WTC11 (cell line): ENCODE data around the gene HECW1. TPM values are rescaled to one million over a fixed set of nuclear protein-coding genes. Genes with fewer than 3 reads are reported as not detected.

Experiments used
- ATAC-seq: fragments of 200-7000 bp; cut with Tn5 transposase; 2 replicates; pipeline ENCODE4 v1.10.0; 2021; ENCODE audit warnings: mild to moderate bottlenecking, moderate library complexity
- CTCF ChIA-PET: fragments of 300-600 bp; sonication (Branson Sonifier 250); formaldehyde crosslinking; loops from one replicate; lab custom pipeline; 2021; ENCODE audit warnings: antibody characterized with exemption; lab: Charles Lee
- POLR2A ChIA-PET: fragments of 350-600 bp; sonication (Branson Sonifier 250); formaldehyde crosslinking; loops from one replicate; lab custom pipeline; 2021; ENCODE audit warnings: antibody characterized with exemption; lab: Charles Lee
- DNase-seq: peaks from one replicate; pipeline ENCODE4 v3.0.0; 2021; ENCODE audit warnings: low spot score
- H3K27ac Mint-ChIP-seq: 2 replicates; pipeline ENCODE4 v1.8.0; 2021; ENCODE audit warnings: mixed read lengths
- H3K27me3 Mint-ChIP-seq: 2 replicates; pipeline ENCODE4 v1.8.0; 2021; ENCODE audit warnings: low read depth, mild to moderate bottlenecking, moderate library complexity, mixed read lengths
- H3K36me3 Mint-ChIP-seq: 2 replicates; pipeline ENCODE4 v1.8.0; 2021; ENCODE audit warnings: mixed read lengths
- H3K4me1 Mint-ChIP-seq: 2 replicates; pipeline ENCODE4 v1.8.0; 2022; ENCODE audit warnings: mixed read lengths
- H3K4me3 Mint-ChIP-seq: 2 replicates; pipeline ENCODE4 v1.8.0; 2021; ENCODE audit warnings: mild to moderate bottlenecking, moderate library complexity, mixed read lengths
- H3K9me3 Mint-ChIP-seq: 2 replicates; pipeline ENCODE4 v1.8.0; 2021; ENCODE audit warnings: mixed read lengths
- ATF1 ChIP-seq: sonication (generic); formaldehyde crosslinking; IDR thresholded peaks from 2 replicates; pipeline ENCODE4 v1.8.1; 2023; ENCODE audit warnings: mild to moderate bottlenecking, moderate library complexity, missing genetic modification reagents
- ATF6 ChIP-seq: sonication (generic); formaldehyde crosslinking; IDR thresholded peaks from 2 replicates; pipeline ENCODE4 v1.8.1; 2023; ENCODE audit warnings: mild to moderate bottlenecking, missing genetic modification reagents
- CREB1 ChIP-seq: sonication (generic); formaldehyde crosslinking; IDR thresholded peaks from 2 replicates; pipeline ENCODE4 v1.8.0; 2023; ENCODE audit warnings: mild to moderate bottlenecking, missing genetic modification reagents
- CTCF ChIP-seq: fragments of 200-600 bp; IDR thresholded peaks from 2 replicates; pipeline ENCODE4 v1.8.0; 2022; ENCODE audit warnings: antibody characterized with exemption
- E2F4 ChIP-seq: sonication (generic); formaldehyde crosslinking; IDR thresholded peaks from 2 replicates; pipeline ENCODE4 v1.8.1; 2022; ENCODE audit warnings: low read depth, mild to moderate bottlenecking, moderate library complexity, missing genetic modification reagents, borderline replicate concordance
- ERG ChIP-seq: fragments of 250-450 bp; sonication (Bioruptor Pico); IDR thresholded peaks from 2 replicates; pipeline ENCODE4 v1.8.0; 2021; ENCODE audit warnings: mild to moderate bottlenecking
- GABPB1 ChIP-seq: sonication (generic); formaldehyde crosslinking; IDR thresholded peaks from 2 replicates; pipeline ENCODE4 v1.8.1; 2023; ENCODE audit warnings: mild to moderate bottlenecking, missing genetic modification reagents
- JUN ChIP-seq: sonication (generic); formaldehyde crosslinking; IDR thresholded peaks from 2 replicates; pipeline ENCODE4 v1.8.0; 2023; ENCODE audit warnings: mild to moderate bottlenecking, missing genetic modification reagents
- MAX ChIP-seq: sonication (generic); formaldehyde crosslinking; IDR thresholded peaks from 2 replicates; pipeline ENCODE4 v1.8.0; 2022; ENCODE audit warnings: mild to moderate bottlenecking, missing genetic modification reagents
- SOX15 ChIP-seq: fragments of 250-450 bp; sonication (Bioruptor Pico); IDR thresholded peaks from 2 replicates; pipeline ENCODE4 v1.9.0; 2021; ENCODE audit warnings: mild to moderate bottlenecking
- STAT6 ChIP-seq: sonication (generic); formaldehyde crosslinking; conservative IDR thresholded peaks from 2 replicates; pipeline ENCODE4 v1.8.1; 2023; ENCODE audit warnings: mild to moderate bottlenecking, low read depth, missing genetic modification reagents, moderate library complexity
- TEAD1 ChIP-seq: sonication (generic); formaldehyde crosslinking; IDR thresholded peaks from 2 replicates; pipeline ENCODE4 v1.8.0; 2022; ENCODE audit warnings: mild to moderate bottlenecking, missing genetic modification reagents
- ZBTB43 ChIP-seq: sonication (generic); formaldehyde crosslinking; IDR thresholded peaks from 2 replicates; pipeline ENCODE4 v1.8.1; 2023; ENCODE audit warnings: mild to moderate bottlenecking, missing genetic modification reagents
- ZNF121 ChIP-seq: sonication (generic); formaldehyde crosslinking; IDR thresholded peaks from 2 replicates; pipeline ENCODE4 v1.8.0; 2023; ENCODE audit warnings: missing genetic modification reagents
- ZNF219 ChIP-seq: sonication (generic); formaldehyde crosslinking; IDR thresholded peaks from 2 replicates; pipeline ENCODE4 v1.8.0; 2023; ENCODE audit warnings: missing genetic modification reagents, mild to moderate bottlenecking, borderline replicate concordance
- ZNF232 ChIP-seq: sonication (generic); formaldehyde crosslinking; IDR thresholded peaks from 2 replicates; pipeline ENCODE4 v1.8.0; 2022; ENCODE audit warnings: mild to moderate bottlenecking, missing genetic modification reagents
- ZNF281 ChIP-seq: sonication (generic); formaldehyde crosslinking; IDR thresholded peaks from 2 replicates; pipeline ENCODE4 v1.8.0; 2023; ENCODE audit warnings: mild to moderate bottlenecking, missing genetic modification reagents
- total RNA-seq: library from RNA; stranded (reverse); gene quantifications from 3 replicates; pipeline ENCODE4 v1.2.3, GENCODE V29; 2021

The HECW1 gene
- total RNA-seq, 1 experiment from 2014 or later = 6.1 TPM

GRCh38 chr7:43196379-43196778 lies 83.9 kb downstream of the HECW1 start:
- H3K4me1 Mint-ChIP-seq = peaks cover 36% of the 10 kb centered on the region
- no peaks in the 10 kb centered on the region for H3K27me3 Mint-ChIP-seq
- DNase-seq (no peak), ATAC-seq (no peak)
- ChIA-PET POLR2A (no interaction called here), CTCF (no interaction called here)
- H3K9me3 Mint-ChIP-seq = 0 out of 2 replicates have a peak, but pooled peaks cover 5% of the 10 kb centered on the region
- H3K36me3 Mint-ChIP-seq = no peaks in the 10 kb centered on the region
- no peak overlapping the region for H3K4me3 Mint-ChIP-seq
- 0 out of 2 replicates have a peak overlapping the region, but pooled peaks have one; percentile 11 for H3K27ac Mint-ChIP-seq
- TF ChIP-seq JUN (CRISPR knock-in tag) (no peak), STAT6 (CRISPR knock-in tag) (no peak), CREB1 (CRISPR knock-in tag) (no peak), MAX (CRISPR knock-in tag) (no peak), CTCF (no peak), TEAD1 (no peak), ZNF121 (no peak), ATF1 (no peak), ERG (CRISPR knock-in tag) (no peak), ZNF281 (no peak), ZNF219 (CRISPR knock-in tag) (no peak), SOX15 (CRISPR knock-in tag) (no peak), ZNF232 (no peak), ATF6 (no peak)

GRCh38 chr7:43198016-43198415 lies 85.6 kb downstream of the HECW1 start:
- no peak overlapping the region for H3K27ac Mint-ChIP-seq
- H3K4me1 Mint-ChIP-seq = peaks cover 31% of the 10 kb centered on the region
- TF ChIP-seq E2F4 (no peak), ZBTB43 (CRISPR knock-in tag) (peak; percentile 17; the same call in 1 of the 2 replicates), GABPB1 (CRISPR knock-in tag) (no peak)
- TF ChIP-seq, all 79 proteins: peak for 1
- ChIA-PET CTCF (no interaction called here), POLR2A (no interaction called here)
- DNase-seq (no peak), ATAC-seq (no peak)
- Mint-ChIP-seq H3K36me3 (no peaks in the 10 kb centered on the region), H3K27me3 (no peaks in the 10 kb centered on the region), H3K9me3 (no peaks in the 10 kb centered on the region), H3K4me3 (no peak overlapping the region)
